ENCODE results near the gene DDAH2.

Gene DDAH2

GRCh38 chr6:31720196-31720770, 8.8 kb downstream of the DDAH2 start:
- no peak for DNase-seq (ENCODE audit: low read depth)
- no peak overlapping the region for H3K4me3 ChIP-seq (ENCODE audit: control insufficient read depth, low read depth, low read length)
- TF ChIP-seq CTCF (IDR thresholded peaks at IDR 0.05; ENCODE audit: control insufficient read depth, insufficient read depth, low read depth, low read length, missing control alignments): no peak

GRCh38 chr6:31719001-31719400, 10.1 kb downstream of the DDAH2 start:
- TF ChIP-seq CTCF (IDR thresholded peaks at IDR 0.05; ENCODE audit: control insufficient read depth, insufficient read depth, low read depth, low read length, missing control alignments): no peak
- H3K4me3 ChIP-seq (ENCODE audit: control insufficient read depth, low read depth, low read length): no peak overlapping the region
- no peak for DNase-seq (ENCODE audit: low read depth)

GRCh38 chr6:31718265-31718664, 10.8 kb downstream of the DDAH2 start:
- DNase-seq (ENCODE audit: low read depth): no peak
- TF ChIP-seq CTCF (IDR thresholded peaks at IDR 0.05; ENCODE audit: control insufficient read depth, insufficient read depth, low read depth, low read length, missing control alignments): no peak
- H3K4me3 ChIP-seq (ENCODE audit: control insufficient read depth, low read depth, low read length): no peak overlapping the region

GRCh38 chr6:31717499-31718222, 11.4 kb downstream of the DDAH2 start:
- H3K4me3 ChIP-seq (ENCODE audit: control insufficient read depth, low read depth, low read length): no peak overlapping the region
- TF ChIP-seq CTCF (IDR thresholded peaks at IDR 0.05; ENCODE audit: control insufficient read depth, insufficient read depth, low read depth, low read length, missing control alignments): no peak
- no peak for DNase-seq (ENCODE audit: low read depth)

GRCh38 chr6:31715022-31715958, 13.8 kb downstream of the DDAH2 start, which contains the start of gene LY6G6D:
Gene LY6G6D (plus strand): TSS chr6:31715348. CDS start chr6:31715356, 8 bp downstream.
- H3K4me3 ChIP-seq (ENCODE audit: control insufficient read depth, low read depth, low read length): no peak within 1 kb of the TSS
- no peak for TF ChIP-seq CTCF (IDR thresholded peaks at IDR 0.05; ENCODE audit: control insufficient read depth, insufficient read depth, low read depth, low read length, missing control alignments)
- no peak for DNase-seq (ENCODE audit: low read depth)

GRCh38 chr6:31713991-31714684, 15.0 kb downstream of the DDAH2 start:
- TF ChIP-seq CTCF (IDR thresholded peaks at IDR 0.05; ENCODE audit: control insufficient read depth, insufficient read depth, low read depth, low read length, missing control alignments): no peak
- DNase-seq (ENCODE audit: low read depth): no peak
- no peak overlapping the region for H3K4me3 ChIP-seq (ENCODE audit: control insufficient read depth, low read depth, low read length)

All from AG09309 (cell line).